Measurements from ENCODE around the gene SP140L.

DNA sequence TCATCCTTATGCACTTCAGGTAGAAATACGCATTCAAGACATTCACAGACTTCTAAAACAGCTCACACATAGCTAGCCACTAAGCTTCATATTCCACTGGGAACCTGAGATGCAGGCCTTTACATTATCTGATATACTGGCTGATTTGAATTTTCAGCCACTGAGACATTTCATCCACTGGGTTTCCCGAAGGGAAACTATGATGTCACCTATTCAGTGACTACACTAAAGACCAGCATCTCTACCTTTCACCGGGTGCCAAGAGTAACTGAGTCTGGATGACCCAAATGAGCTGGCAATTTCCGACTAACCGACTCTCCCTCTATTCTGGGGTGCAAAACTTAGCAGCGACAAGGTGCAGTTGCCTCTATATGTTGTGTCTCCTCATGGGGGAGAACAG, 31.8 kb upstream of the SP140L start:
- TF ChIP-seq EZH2phosphoT487 (IDR thresholded peaks at IDR 0.05; ENCODE audit: insufficient read depth, low read depth) (no peak), EZH2 (IDR thresholded peaks at IDR 0.05; ENCODE audit: insufficient read depth, poor library complexity, severe bottlenecking) (no peak)
